Chondrocyte (in vitro differentiated cells): ENCODE results near the gene CHSY3. TPM values are rescaled to one million over a fixed set of nuclear protein-coding genes. Genes with fewer than 3 reads are reported as not detected.

Experiments
- DNase-seq: peaks from one replicate; pipeline ENCODE4 v3.0.0; 2021; ENCODE audit warnings: mixed read lengths, low spot score
- H3K27ac Mint-ChIP-seq: one replicate; pipeline ENCODE4 v1.8.0; 2021; ENCODE audit warnings: mild to moderate bottlenecking, moderate library complexity, mixed read lengths; ENCODE audit not compliant: unreplicated experiment
- H3K27me3 Mint-ChIP-seq: 2 replicates; pipeline ENCODE4 v1.8.0; 2021; ENCODE audit warnings: low read depth, mixed read lengths
- H3K36me3 Mint-ChIP-seq: 2 replicates; pipeline ENCODE4 v1.8.0; 2021; ENCODE audit warnings: low read depth, mixed read lengths
- H3K4me1 Mint-ChIP-seq: 2 replicates; pipeline ENCODE4 v1.8.0; 2021; ENCODE audit warnings: low read depth, mild to moderate bottlenecking, mixed read lengths
- H3K4me3 Mint-ChIP-seq: one replicate; pipeline ENCODE4 v1.8.0; 2021; ENCODE audit warnings: mild to moderate bottlenecking, moderate library complexity, mixed read lengths; ENCODE audit not compliant: unreplicated experiment
- H3K9me3 Mint-ChIP-seq: 2 replicates; pipeline ENCODE4 v1.8.0; 2021; ENCODE audit warnings: low read depth, mixed read lengths
- total RNA-seq: library from RNA; stranded (reverse); gene quantifications from 3 replicates; pipeline ENCODE4 v1.2.1, GENCODE V29; 2021
- TF ChIP-seq, protein P1 (sequence below): fragments of 200-600 bp; sonication (generic); IDR thresholded peaks from 2 replicates; pipeline ENCODE4 v1.5.0; 2021; ENCODE audit warnings: antibody characterized with exemption, mild to moderate bottlenecking, moderate library complexity

CHSY3 gene
- total RNA-seq, 1 donor from 2014 or later, result 18.1 TPM

DNA sequence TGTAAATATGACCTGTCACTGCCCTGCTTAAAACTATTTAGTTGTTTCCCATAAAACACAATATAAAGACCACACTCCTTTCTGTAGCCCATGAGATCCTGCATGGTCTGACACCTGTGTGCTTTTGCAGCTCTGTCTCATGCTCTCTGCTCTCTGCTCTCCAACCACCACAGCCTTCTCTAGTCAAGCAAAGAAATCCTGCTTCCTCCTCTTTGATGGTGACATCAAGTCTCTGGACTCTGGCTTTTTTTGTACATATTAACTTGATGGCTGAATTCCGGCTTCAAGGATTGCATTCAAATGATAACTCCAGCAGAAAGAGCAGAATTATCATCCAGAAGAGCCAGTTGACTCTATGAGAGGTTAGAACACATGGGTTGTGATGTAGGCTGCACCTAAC lies 58.2 kb downstream of the CHSY3 start:
- Mint-ChIP-seq H3K36me3 (no peaks in the 10 kb centered on the region), H3K27ac (peak overlapping the region; percentile 94), H3K27me3 (no peaks in the 10 kb centered on the region), H3K9me3 (no peaks in the 10 kb centered on the region), H3K4me1 (peaks cover 76% of the 10 kb centered on the region), H3K4me3 (no peak overlapping the region)
- TF ChIP-seq, protein P1, sequence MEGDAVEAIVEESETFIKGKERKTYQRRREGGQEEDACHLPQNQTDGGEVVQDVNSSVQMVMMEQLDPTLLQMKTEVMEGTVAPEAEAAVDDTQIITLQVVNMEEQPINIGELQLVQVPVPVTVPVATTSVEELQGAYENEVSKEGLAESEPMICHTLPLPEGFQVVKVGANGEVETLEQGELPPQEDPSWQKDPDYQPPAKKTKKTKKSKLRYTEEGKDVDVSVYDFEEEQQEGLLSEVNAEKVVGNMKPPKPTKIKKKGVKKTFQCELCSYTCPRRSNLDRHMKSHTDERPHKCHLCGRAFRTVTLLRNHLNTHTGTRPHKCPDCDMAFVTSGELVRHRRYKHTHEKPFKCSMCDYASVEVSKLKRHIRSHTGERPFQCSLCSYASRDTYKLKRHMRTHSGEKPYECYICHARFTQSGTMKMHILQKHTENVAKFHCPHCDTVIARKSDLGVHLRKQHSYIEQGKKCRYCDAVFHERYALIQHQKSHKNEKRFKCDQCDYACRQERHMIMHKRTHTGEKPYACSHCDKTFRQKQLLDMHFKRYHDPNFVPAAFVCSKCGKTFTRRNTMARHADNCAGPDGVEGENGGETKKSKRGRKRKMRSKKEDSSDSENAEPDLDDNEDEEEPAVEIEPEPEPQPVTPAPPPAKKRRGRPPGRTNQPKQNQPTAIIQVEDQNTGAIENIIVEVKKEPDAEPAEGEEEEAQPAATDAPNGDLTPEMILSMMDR, result no peak
- DNase-seq, result no peak

DNA sequence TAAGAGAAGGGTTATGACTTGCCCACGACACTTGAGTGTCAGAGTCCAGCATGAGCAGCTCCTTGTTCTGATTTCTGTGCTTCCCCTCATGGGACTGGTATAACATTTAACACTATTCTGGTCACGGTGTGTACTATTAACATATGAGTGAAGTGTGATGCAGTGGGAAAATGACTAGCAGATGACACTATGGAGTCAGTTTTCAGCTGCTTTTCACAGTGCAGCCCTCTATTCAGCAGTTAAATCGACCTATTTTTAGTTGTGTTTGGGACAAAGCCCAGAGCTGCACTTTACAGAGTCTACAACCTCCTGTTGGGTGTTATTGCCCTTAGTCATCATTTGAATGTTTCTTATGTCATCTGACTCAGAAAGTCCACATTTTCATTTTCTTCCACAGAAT lies 59.1 kb downstream of the CHSY3 start:
- TF ChIP-seq, protein P1, result no peak
- Mint-ChIP-seq H3K36me3 (no peaks in the 10 kb centered on the region), H3K9me3 (no peaks in the 10 kb centered on the region), H3K27ac (peak overlapping the region; percentile 94), H3K4me3 (peak overlapping the region; percentile 28), H3K27me3 (no peaks in the 10 kb centered on the region), H3K4me1 (peaks cover 71% of the 10 kb centered on the region)
- no peak for DNase-seq

DNA sequence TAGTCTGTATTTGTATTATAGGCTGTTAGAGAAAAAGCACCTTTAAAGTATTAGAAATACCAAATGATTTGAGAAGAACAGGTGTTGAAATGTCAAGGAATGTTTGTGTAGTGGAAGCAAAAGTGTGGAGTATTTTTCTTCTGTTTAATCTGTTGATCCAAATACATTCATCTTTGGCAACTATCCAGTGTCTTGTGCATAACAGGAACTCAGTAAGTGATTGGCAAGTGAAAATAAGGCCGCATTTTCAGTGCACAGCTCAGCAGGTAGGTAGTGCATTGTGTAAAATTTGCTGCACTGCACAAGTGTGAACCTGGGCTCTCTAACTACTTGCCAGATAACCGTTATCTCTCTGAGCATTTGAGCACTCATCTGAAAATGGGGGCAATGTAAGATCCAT lies 61.8 kb downstream of the CHSY3 start:
- Mint-ChIP-seq H3K36me3 (no peaks in the 10 kb centered on the region), H3K4me3 (no peak overlapping the region), H3K27me3 (no peaks in the 10 kb centered on the region), H3K27ac (no peak overlapping the region), H3K9me3 (no peaks in the 10 kb centered on the region), H3K4me1 (peaks cover 72% of the 10 kb centered on the region)
- DNase-seq, result no peak
- TF ChIP-seq, protein P1, result no peak

DNA sequence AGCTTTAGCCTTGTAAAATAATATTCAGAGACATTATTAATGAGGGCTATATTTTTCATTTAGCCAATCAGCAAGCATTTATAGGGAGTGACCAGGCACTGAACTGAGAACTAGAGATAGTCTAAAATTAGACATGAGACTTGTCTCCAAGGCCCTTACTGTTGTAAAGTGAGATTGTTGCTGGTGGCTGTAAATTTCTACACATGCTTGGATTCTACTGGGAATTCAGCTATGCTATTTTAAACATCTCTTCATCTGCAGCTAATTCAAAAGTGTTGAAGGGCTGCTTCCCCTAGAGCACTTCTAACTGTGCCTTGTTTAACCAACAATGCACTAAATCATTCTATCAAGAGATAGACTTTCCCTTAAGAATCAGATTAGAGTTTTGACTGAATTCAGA lies 67.4 kb downstream of the CHSY3 start:
- Mint-ChIP-seq H3K27me3 (no peaks in the 10 kb centered on the region), H3K27ac (peak overlapping the region; percentile 15), H3K4me3 (no peak overlapping the region), H3K36me3 (no peaks in the 10 kb centered on the region), H3K9me3 (no peaks in the 10 kb centered on the region), H3K4me1 (peaks cover 20% of the 10 kb centered on the region)
- TF ChIP-seq, protein P1, result no peak
- DNase-seq, result no peak

DNA sequence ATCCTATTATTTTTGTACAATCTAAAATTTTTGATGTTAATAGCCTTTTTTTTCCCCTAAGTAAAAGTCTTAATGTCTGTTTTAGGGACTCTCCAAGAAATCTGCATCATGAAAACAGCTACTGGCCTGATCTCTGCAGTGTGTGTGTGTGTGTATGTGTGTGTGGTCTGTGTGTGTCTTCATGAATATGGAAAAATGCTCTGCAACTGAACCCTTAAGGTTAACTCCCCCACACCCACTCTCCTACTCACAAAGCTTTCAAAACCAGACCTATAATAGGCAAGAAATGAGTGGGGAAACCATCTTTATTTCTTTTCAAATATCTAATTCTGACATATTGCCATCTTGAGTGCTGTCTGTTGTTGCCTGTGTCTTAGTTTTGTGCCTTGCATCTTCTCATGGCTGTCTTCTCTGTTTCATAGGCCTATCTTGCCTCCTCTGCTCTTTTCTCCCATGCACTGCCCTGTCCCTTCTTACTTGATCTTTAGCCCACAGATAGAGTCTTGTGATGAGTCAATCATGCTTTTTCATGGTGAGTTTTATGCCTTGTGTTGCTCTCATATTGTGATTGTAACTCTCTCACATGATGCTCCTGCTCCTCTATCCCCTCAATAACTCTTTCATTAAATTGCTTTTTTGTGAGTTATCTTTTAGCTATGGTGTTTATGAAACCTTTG lies 68.3 kb downstream of the CHSY3 start:
- H3K27me3 Mint-ChIP-seq, result no peaks in the 10 kb centered on the region
- no peaks in the 10 kb centered on the region for H3K36me3 Mint-ChIP-seq
- no peak overlapping the region for H3K27ac Mint-ChIP-seq
- TF ChIP-seq, protein P1, result no peak
- H3K9me3 Mint-ChIP-seq, result no peaks in the 10 kb centered on the region
- H3K4me1 Mint-ChIP-seq, result peaks cover 20% of the 10 kb centered on the region
- no peak overlapping the region for H3K4me3 Mint-ChIP-seq
- no peak for DNase-seq
